OCI-LY7 (cell line): ENCODE data around the gene MICALL2. TPM values are rescaled to one million over a fixed set of nuclear protein-coding genes. Genes with fewer than 3 reads are reported as not detected.

Source experiments
- BruUV-seq: library from RNA; stranded (reverse); fragments of 400-500 nt; replicated peaks from 2 replicates; lab custom pipeline; 2021; lab: Mats Ljungman, UMichigan
- CTCF ChIA-PET: fragments of 300-600 bp; sonication (Branson Sonifier 250); formaldehyde crosslinking; loops from one replicate; lab custom pipeline; 2022; ENCODE audit warnings: antibody characterized with exemption; ENCODE audit not compliant: unreplicated experiment; lab: Charles Lee
- POLR2A ChIA-PET: fragments of 300-600 bp; sonication (Branson Sonifier 250); formaldehyde crosslinking; loops from one replicate; lab custom pipeline; 2022; ENCODE audit warnings: antibody characterized with exemption; lab: Charles Lee
- DNase-seq: peaks from one replicate; pipeline ENCODE4 v3.0.0-alpha.2; 2015; ENCODE audit warnings: low spot score
- H2AFZ ChIP-seq: fragments of 200-600 bp; sonication (generic), shearing (Covaris generic); 2 replicates; pipeline ENCODE4 v1.6.1; 2014; ENCODE audit warnings: mild to moderate bottlenecking, antibody characterized with exemption, low read length, moderate library complexity
- H3K27ac ChIP-seq: fragments of 200-600 bp; sonication (generic); 2 replicates; pipeline ENCODE4 v1.5.1; 2014; ENCODE audit warnings: mixed run types, low read depth, mild to moderate bottlenecking, moderate library complexity, low read length, inconsistent platforms; ENCODE audit not compliant: poor library complexity, severe bottlenecking
- H3K36me3 ChIP-seq: fragments of 200-600 bp; sonication (generic); 2 replicates; pipeline ENCODE4 v1.6.1; 2014; ENCODE audit warnings: mild to moderate bottlenecking, antibody characterized with exemption, low read length, moderate library complexity, mixed read lengths; ENCODE audit not compliant: insufficient read depth
- H3K4me1 ChIP-seq: fragments of 200-600 bp; sonication (generic); 2 replicates; pipeline ENCODE4 v1.5.1; 2014; ENCODE audit warnings: mild to moderate bottlenecking, low read length; ENCODE audit not compliant: insufficient read depth, poor library complexity, severe bottlenecking
- H3K4me2 ChIP-seq: fragments of 200-600 bp; sonication (generic); 2 replicates; pipeline ENCODE4 v1.6.1; 2014; ENCODE audit warnings: mild to moderate bottlenecking, low read length
- H3K4me3 ChIP-seq: fragments of 200-600 bp; sonication (generic); 2 replicates; pipeline ENCODE4 v1.5.1; 2014; ENCODE audit warnings: mild to moderate bottlenecking, low read depth, low read length; ENCODE audit not compliant: poor library complexity, severe bottlenecking
- H3K79me2 ChIP-seq: fragments of 200-600 bp; sonication (generic); 2 replicates; pipeline ENCODE4 v1.6.1; 2016; ENCODE audit warnings: low read depth, mild to moderate bottlenecking, low read length, moderate library complexity, mixed read lengths; ENCODE audit not compliant: insufficient read depth
- H3K9me2 ChIP-seq: fragments of 200-600 bp; sonication (generic); 2 replicates; pipeline ENCODE4 v1.6.1; 2016; ENCODE audit warnings: mild to moderate bottlenecking, low read length, mixed read lengths; ENCODE audit not compliant: insufficient read depth
- H3K9me3 ChIP-seq: fragments of 200-600 bp; sonication (generic); 2 replicates; pipeline ENCODE4 v1.6.1; 2014; ENCODE audit warnings: mild to moderate bottlenecking, mixed run types, low read length, mixed read lengths
- H4K20me1 ChIP-seq: fragments of 200-600 bp; sonication (generic); 2 replicates; pipeline ENCODE4 v1.6.1; 2014; ENCODE audit warnings: mild to moderate bottlenecking, antibody characterized with exemption, low read length, moderate library complexity, mixed read lengths; ENCODE audit not compliant: insufficient read depth
- EZH2phosphoT487 ChIP-seq: fragments of 200-600 bp; sonication (generic); IDR thresholded peaks from 2 replicates; pipeline ENCODE4 v1.6.1; 2018; ENCODE audit warnings: low read depth, borderline replicate concordance, mild to moderate bottlenecking, mixed run types, antibody characterized with exemption, low read length, moderate library complexity, mixed read lengths
- intact Hi-C: fragments of 100-400 bp; cut with micrococcal nuclease; formaldehyde crosslinking; loops from one replicate; pipeline ENCODE4 v1.10.0; 2022; ENCODE audit not compliant: unreplicated experiment
- total RNA-seq, 2 experiments: library from RNA; depleted of rRNA in 1 of 2; stranded (reverse); fragments of >200 nt in 1 of 2; shearing (Covaris generic) in 1 of 2; gene quantifications; 2 replicates each; pipeline ENCODE4 v1.2.3, GENCODE V29; 2014 to 2022
- TF ChIP-seq, protein P1 (sequence below): fragments of 200-600 bp; sonication (generic); conservative IDR thresholded peaks from 2 replicates; pipeline ENCODE4 v1.5.1; 2014; ENCODE audit warnings: mild to moderate bottlenecking, antibody characterized with exemption, low read length, moderate library complexity, mixed read lengths

MICALL2 gene
- total RNA-seq, 2 experiments from 2014 or later: 1.4 to 4.5 TPM

- peak overlapping the region; percentile 96 for H3K4me2 ChIP-seq
These were observed 46.7 kb upstream of the MICALL2 start for GRCh38 chr7:1505731-1506550.

GRCh38 chr7:1503816-1504775 is 44.8 kb upstream of the MICALL2 start, which contains the start of gene INTS1:
Gene INTS1 (minus strand): TSS chr7:1504389. CDS start chr7:1503960, 429 bp downstream.
- BruUV-seq: TSS peak; percentile 44
- peaks cover 5% of the 10 kb centered on the region; the same call in 1 of the 2 replicates for H4K20me1 ChIP-seq
- peak; percentile 94 for DNase-seq
- H3K4me3 ChIP-seq: peak within 1 kb of the TSS; percentile 100
- TF ChIP-seq EZH2phosphoT487: no peak
- TF ChIP-seq, protein P1, sequence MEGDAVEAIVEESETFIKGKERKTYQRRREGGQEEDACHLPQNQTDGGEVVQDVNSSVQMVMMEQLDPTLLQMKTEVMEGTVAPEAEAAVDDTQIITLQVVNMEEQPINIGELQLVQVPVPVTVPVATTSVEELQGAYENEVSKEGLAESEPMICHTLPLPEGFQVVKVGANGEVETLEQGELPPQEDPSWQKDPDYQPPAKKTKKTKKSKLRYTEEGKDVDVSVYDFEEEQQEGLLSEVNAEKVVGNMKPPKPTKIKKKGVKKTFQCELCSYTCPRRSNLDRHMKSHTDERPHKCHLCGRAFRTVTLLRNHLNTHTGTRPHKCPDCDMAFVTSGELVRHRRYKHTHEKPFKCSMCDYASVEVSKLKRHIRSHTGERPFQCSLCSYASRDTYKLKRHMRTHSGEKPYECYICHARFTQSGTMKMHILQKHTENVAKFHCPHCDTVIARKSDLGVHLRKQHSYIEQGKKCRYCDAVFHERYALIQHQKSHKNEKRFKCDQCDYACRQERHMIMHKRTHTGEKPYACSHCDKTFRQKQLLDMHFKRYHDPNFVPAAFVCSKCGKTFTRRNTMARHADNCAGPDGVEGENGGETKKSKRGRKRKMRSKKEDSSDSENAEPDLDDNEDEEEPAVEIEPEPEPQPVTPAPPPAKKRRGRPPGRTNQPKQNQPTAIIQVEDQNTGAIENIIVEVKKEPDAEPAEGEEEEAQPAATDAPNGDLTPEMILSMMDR: peak; percentile 84
- ChIA-PET POLR2A (interaction anchor here (0.7 to 1.7 kb wide), 2 partner anchors 10 to 1339 kb away, joined by 4 to 8 read pairs; no protein-coding TSS in a partner anchor), CTCF (no interaction called here)
- H3K36me3 ChIP-seq: peaks cover 44% of the 10 kb centered on the region
- H3K79me2 ChIP-seq: peaks cover 35% of the 10 kb centered on the region
- peaks cover 48% of the 10 kb centered on the region for H3K4me1 ChIP-seq
- peak within 1 kb of the TSS; percentile 96 for H3K4me2 ChIP-seq
- H3K9me3 ChIP-seq: no peaks in the 10 kb centered on the region
- no peak within 1 kb of the TSS for H2AFZ ChIP-seq
- H3K9me2 ChIP-seq: no peaks in the 10 kb centered on the region
- intact Hi-C loops: loop anchor here (1.0 to 2.0 kb wide), 2 partner anchors 27 to 66 kb away; partner anchors contain the start of genes MAFK and PSMG3
- H3K27ac ChIP-seq: peak within 1 kb of the TSS; percentile 90

More at GRCh38 chr7:1505731-1506550, 46.7 kb upstream of the MICALL2 start:
- peak; percentile 92 for DNase-seq
- TF ChIP-seq EZH2phosphoT487: no peak
- TF ChIP-seq, protein P1: no peak
- Histone ChIP-seq H3K9me2 (no peaks in the 10 kb centered on the region), H3K9me3 (no peaks in the 10 kb centered on the region), H4K20me1 (peaks cover 5% of the 10 kb centered on the region; the same call in 1 of the 2 replicates), H3K36me3 (peaks cover 26% of the 10 kb centered on the region), H3K27ac (peak overlapping the region; percentile 90), H3K4me3 (peak overlapping the region; percentile 100), H3K4me1 (peaks cover 66% of the 10 kb centered on the region), H2AFZ (no peak overlapping the region), H3K79me2 (peaks cover 35% of the 10 kb centered on the region)
- ChIA-PET CTCF (interaction anchor here (0.6 kb wide), 1 partner anchor 36 kb away, joined by 3 read pairs; no protein-coding TSS in a partner anchor), POLR2A (interaction anchor here (1.6 to 1.7 kb wide), 2 partner anchors 9 to 14 kb away, joined by 5 to 8 read pairs; no protein-coding TSS in a partner anchor)
- intact Hi-C loops: loop anchor here (1.0 to 5.0 kb wide), 7 partner anchors 25 to 479 kb away; partner anchors contain the start of genes MAFK and MICALL2
- no TSS peak for BruUV-seq
